Activated naive CD4-positive, alpha-beta T cell treated with Interleukin-2 at 50 U/mL for 16 hours (primary cell): ENCODE results near the gene FH.

Experiments
- DNase-seq: peaks from one replicate; pipeline ENCODE4 v3.0.0-alpha.2; 2020

The FH gene

GRCh38 chr1:241520080-241520465 lies 518 bp upstream of the FH start:
- no peak for DNase-seq

GRCh38 chr1:241518476-241519307 lies 863 bp downstream of the FH start:
- peak; percentile 24 for DNase-seq

- no peak for DNase-seq
Observed at GRCh38 chr1:241513378-241513777, 6.2 kb downstream of the FH start.

GRCh38 chr1:241507189-241507863 lies 12.2 kb downstream of the FH start:
- DNase-seq: no peak

GRCh38 chr1:241503444-241503843 lies 16.1 kb downstream of the FH start:
- no peak for DNase-seq

- no peak for DNase-seq
Observed at GRCh38 chr1:241499910-241500309, 19.6 kb downstream of the FH start.

GRCh38 chr1:241495741-241496140 lies 23.8 kb downstream of the FH start:
- no peak for DNase-seq

- no peak for DNase-seq
Observed at GRCh38 chr1:241488739-241489138, 30.8 kb downstream of the FH start.

- DNase-seq: no peak
Observed at GRCh38 chr1:241485554-241485992, 34.0 kb downstream of the FH start.

- no peak for DNase-seq
Observed at GRCh38 chr1:241485145-241485544, 34.4 kb downstream of the FH start.

GRCh38 chr1:241482761-241483250 lies 36.7 kb downstream of the FH start:
- no peak for DNase-seq

- DNase-seq: no peak
Observed at GRCh38 chr1:241479294-241479693, 40.3 kb downstream of the FH start.

GRCh38 chr1:241475671-241476070 lies 43.9 kb downstream of the FH start:
- no peak for DNase-seq

GRCh38 chr1:241473026-241473425 lies 46.5 kb downstream of the FH start:
- no peak for DNase-seq

- no peak for DNase-seq
Observed at GRCh38 chr1:241470908-241471590, 48.5 kb downstream of the FH start.

- DNase-seq: no peak
Observed at GRCh38 chr1:241470361-241470760, 49.2 kb downstream of the FH start.

GRCh38 chr1:241465673-241466072 lies 53.9 kb downstream of the FH start:
- DNase-seq: no peak

- DNase-seq: no peak
Observed at GRCh38 chr1:241464985-241465384, 54.6 kb downstream of the FH start.

- no peak for DNase-seq
Observed at GRCh38 chr1:241462391-241462790, 57.2 kb downstream of the FH start.

GRCh38 chr1:241460098-241460873 lies 59.3 kb downstream of the FH start:
- no peak for DNase-seq

GRCh38 chr1:241459186-241459802 lies 60.3 kb downstream of the FH start:
- no peak for DNase-seq

GRCh38 chr1:241457421-241457820 lies 62.1 kb downstream of the FH start:
- no peak for DNase-seq
